ENCODE measurements around the gene OSM.
A peak's percentile ranks its signal among the peaks of the same experiment; 100 is the strongest.

The OSM gene

GRCh38 chr22:30224161-30224857 is 42.3 kb downstream of the OSM start:
- no peak for TF ChIP-seq CTCF (IDR thresholded peaks at IDR 0.05)
- Histone ChIP-seq H3K4me3 (ENCODE audit: low read depth in 1 of 2, low read length in 1 of 2) (no peak overlapping the region), H3K27me3 (no peaks in the 10 kb centered on the region), H3K27ac (peak overlapping the region; percentile 39), H3K4me1 (ENCODE audit: control insufficient read depth in 1 of 2, insufficient read depth in 1 of 2, low read depth in 1 of 2, low read length in 1 of 2) (peaks cover 55 to 59% of the 10 kb centered on the region in 2 experiments), H3K9me3 (no peaks in the 10 kb centered on the region), H3K36me3 (no peaks in the 10 kb centered on the region)

DNA sequence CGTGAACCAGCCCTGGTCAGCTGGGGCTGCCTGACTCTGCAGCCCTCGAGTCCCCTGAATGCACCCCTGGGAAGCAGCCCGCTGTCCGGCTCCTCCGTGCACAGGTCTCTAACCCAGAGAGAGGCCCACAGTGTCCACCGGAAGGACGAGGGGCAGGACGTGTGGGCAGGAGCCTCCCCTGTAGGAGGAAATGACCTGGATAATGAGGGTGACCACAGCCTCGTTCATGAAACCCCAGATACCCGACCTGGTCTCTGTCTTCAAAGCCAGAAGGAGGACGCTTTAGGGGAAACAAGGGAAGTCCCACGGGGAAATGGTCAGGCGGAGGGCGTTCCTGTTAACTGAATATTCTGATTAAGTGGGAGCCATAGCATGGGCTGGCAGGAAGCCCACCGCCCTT is 43.3 kb downstream of the OSM start:
- Histone ChIP-seq H3K4me1 (ENCODE audit: control insufficient read depth in 1 of 2, insufficient read depth in 1 of 2, low read depth in 1 of 2, low read length in 1 of 2) (peaks cover 55 to 59% of the 10 kb centered on the region in 2 experiments), H3K36me3 (no peaks in the 10 kb centered on the region), H3K4me3 (ENCODE audit: low read depth in 1 of 2, low read length in 1 of 2) (no peak overlapping the region), H3K27me3 (no peaks in the 10 kb centered on the region), H3K27ac (peak overlapping the region; percentile 30), H3K9me3 (no peaks in the 10 kb centered on the region)
- no peak for TF ChIP-seq CTCF (IDR thresholded peaks at IDR 0.05)

- no peaks in the 10 kb centered on the region for H3K36me3 ChIP-seq
- no peaks in the 10 kb centered on the region for H3K9me3 ChIP-seq
- TF ChIP-seq CTCF (IDR thresholded peaks at IDR 0.05) = no peak
- H3K4me1 ChIP-seq (ENCODE audit: control insufficient read depth in 1 of 2, insufficient read depth in 1 of 2, low read depth in 1 of 2, low read length in 1 of 2) = peaks cover 52 to 54% of the 10 kb centered on the region in 2 experiments
- peak overlapping the region in 1 of 2 experiments; percentile 56 for H3K4me3 ChIP-seq (ENCODE audit: low read depth in 1 of 2, low read length in 1 of 2)
- no peaks in the 10 kb centered on the region for H3K27me3 ChIP-seq
- H3K27ac ChIP-seq = peak overlapping the region; percentile 91
These were observed 44.3 kb downstream of the OSM start for GRCh38 chr22:30222321-30222720.

DNA sequence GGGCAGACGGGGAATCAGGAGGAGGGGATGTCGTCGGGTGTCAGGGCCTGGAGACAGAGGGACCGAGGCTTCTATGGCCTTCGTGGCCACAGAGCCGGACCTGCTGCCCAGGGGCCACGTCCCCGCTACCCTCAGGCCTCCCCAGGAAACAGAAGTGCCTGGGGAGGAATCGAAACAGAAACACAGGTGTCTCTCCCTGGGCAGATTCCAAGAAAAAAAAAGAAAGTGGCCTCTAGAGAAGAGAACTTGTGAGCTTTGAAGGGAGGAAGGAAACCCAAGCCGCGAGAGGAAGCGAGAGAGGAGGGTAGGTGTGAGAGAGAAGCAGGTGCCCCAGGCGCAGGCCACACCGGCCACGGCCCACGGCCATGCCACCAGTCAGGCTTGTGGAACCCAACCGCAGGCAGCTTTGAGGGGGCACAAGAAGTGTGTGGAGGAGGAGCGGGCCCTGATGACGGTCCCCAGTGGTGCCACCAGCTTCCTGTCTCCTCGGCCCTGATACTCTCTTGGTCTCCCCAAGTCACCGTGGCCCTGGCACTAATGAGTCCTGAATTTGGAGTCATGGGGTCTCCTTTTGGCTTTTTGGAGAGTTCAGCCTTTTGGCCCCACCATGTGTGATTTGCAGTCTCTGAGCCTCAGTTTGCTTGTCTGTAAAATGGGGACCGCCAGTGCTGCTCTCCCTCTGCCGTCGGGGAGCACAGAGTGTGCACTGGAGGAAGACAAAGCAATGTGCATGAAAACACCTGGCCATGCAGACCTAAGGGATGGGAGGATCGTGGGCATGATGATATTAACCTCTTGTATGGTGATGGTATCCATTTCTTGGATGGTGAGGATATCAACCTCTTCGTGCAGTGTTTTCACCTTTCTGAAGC is 45.3 kb downstream of the OSM start:
- H3K9me3 ChIP-seq = no peaks in the 10 kb centered on the region
- no peak for TF ChIP-seq CTCF (IDR thresholded peaks at IDR 0.05)
- no peaks in the 10 kb centered on the region for H3K27me3 ChIP-seq
- peak overlapping the region; percentile 36 to 56 for H3K4me3 ChIP-seq (ENCODE audit: low read depth in 1 of 2, low read length in 1 of 2)
- H3K27ac ChIP-seq = peak overlapping the region; percentile 91
- no peaks in the 10 kb centered on the region for H3K36me3 ChIP-seq
- peaks cover 52 to 54% of the 10 kb centered on the region in 2 experiments for H3K4me1 ChIP-seq (ENCODE audit: control insufficient read depth in 1 of 2, insufficient read depth in 1 of 2, low read depth in 1 of 2, low read length in 1 of 2)

- TF ChIP-seq CTCF (IDR thresholded peaks at IDR 0.05) = no peak
- peak overlapping the region in 1 of 2 experiments; percentile 56 for H3K4me3 ChIP-seq (ENCODE audit: low read depth in 1 of 2, low read length in 1 of 2)
- H3K4me1 ChIP-seq (ENCODE audit: control insufficient read depth in 1 of 2, insufficient read depth in 1 of 2, low read depth in 1 of 2, low read length in 1 of 2) = peaks cover 52 to 54% of the 10 kb centered on the region in 2 experiments
- H3K9me3 ChIP-seq = no peaks in the 10 kb centered on the region
- H3K27me3 ChIP-seq = no peaks in the 10 kb centered on the region
- peak overlapping the region; percentile 91 for H3K27ac ChIP-seq
- no peaks in the 10 kb centered on the region for H3K36me3 ChIP-seq
These were observed 46.2 kb downstream of the OSM start for GRCh38 chr22:30220338-30221012.
